ENCODE data around the gene UTP4.

GRCh38 chr16:69131167-69131838, 1.1 kb upstream of the UTP4 start:
- TF ChIP-seq POLR2AphosphoS5 (IDR thresholded peaks at IDR 0.05) (no peak), CTCF (IDR thresholded peaks at IDR 0.05) (no peak)
